ENCODE data around the gene GDPGP1. TPM values are rescaled to one million over a fixed set of nuclear protein-coding genes. Genes with fewer than 3 reads are reported as not detected.

GDPGP1 gene
- total RNA-seq, 1 experiment from 2014 or later, result 15.4 TPM

DNA sequence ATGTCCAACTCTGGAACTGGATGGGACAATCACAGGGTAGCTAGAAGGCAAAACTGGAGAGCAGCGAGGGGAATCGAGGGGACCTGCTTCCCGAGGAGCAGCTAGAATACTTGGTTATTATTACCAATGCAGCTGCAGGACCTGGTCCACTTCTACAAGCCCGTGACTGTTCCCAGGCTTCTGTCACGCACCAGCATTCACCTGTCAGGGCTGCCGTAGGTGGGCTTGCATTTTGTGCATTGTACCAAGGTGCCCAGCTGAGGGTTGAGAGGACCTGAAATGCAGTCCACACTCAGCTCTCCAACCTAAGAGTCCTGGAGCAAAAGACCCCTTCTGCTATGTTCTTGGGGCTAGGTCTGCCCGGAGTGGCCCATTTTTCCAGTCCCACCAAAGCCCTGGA, 30.5 kb upstream of the GDPGP1 start:
- Histone ChIP-seq H3K9me2 (ENCODE audit: insufficient read depth) (no peaks in the 10 kb centered on the region), H3K36me3 (ENCODE audit: control insufficient read depth in 1 of 2, insufficient read depth in 2 of 2, low read length in 2 of 2) (peaks cover 2 to 21% of the 10 kb centered on the region in 2 experiments; a peak in 3 of 4 replicates), H3K27me3 (ENCODE audit: insufficient read depth, low read length) (no peaks in the 10 kb centered on the region), H3K4me2 (ENCODE audit: low read length) (peak overlapping the region; percentile 94; the same call in 1 of the 2 replicates), H3K79me2 (ENCODE audit: insufficient read depth, low read length) (peaks cover 68% of the 10 kb centered on the region), H3K4me1 (ENCODE audit: control insufficient read depth in 1 of 2, insufficient read depth in 2 of 2, low read length in 2 of 2) (peaks cover 15 to 63% of the 10 kb centered on the region in 2 experiments; a peak in 3 of 4 replicates), H3K9ac (ENCODE audit: low read length) (no peak overlapping the region), H3K4me3 (replicated peaks in 1 of 2; ENCODE audit: low read depth in 1 of 2, low read length in 2 of 2) (peak overlapping the region; percentile 4 to 97; a peak in 2 of 4 replicates), H3K9me3 (ENCODE audit: control insufficient read depth in 1 of 2, insufficient read depth in 1 of 2, low read depth in 1 of 2, low read length in 2 of 2) (no peaks in the 10 kb centered on the region), H4K20me1 (ENCODE audit: insufficient read depth) (no peaks in the 10 kb centered on the region), H2AFZ (ENCODE audit: low read depth, low read length, poor library complexity, severe bottlenecking) (no peak overlapping the region), H3K27ac (ENCODE audit: low read depth, low read length) (no peak overlapping the region)
- DNase-seq (ENCODE audit: low read depth, low spot score), result no peak
- no TSS peak for BruUV-seq (replicated peaks)
- RAD21 ChIA-PET (ENCODE audit: low non-redundant PET in 1 of 2, low total read pairs in 2 of 2, uncharacterized antibody in 2 of 2, unreplicated experiment in 2 of 2), result no interaction called here
- POLR2A ChIA-PET, result no interaction called here
- CTCF ChIA-PET, result interaction anchor here (1.3 kb wide), 1 partner anchor 11 kb away, joined by 6 read pairs; no protein-coding TSS in a partner anchor
- TF ChIP-seq POLR2AphosphoS5 (IDR thresholded peaks at IDR 0.05; ENCODE audit: low read depth, low read length) (peak; percentile 29; the same call in 1 of the 2 replicates), SRF (IDR thresholded peaks at IDR 0.05; ENCODE audit: low read depth) (no peak), ZFX (IDR thresholded peaks at IDR 0.05) (no peak)
- TF ChIP-seq, protein P1, sequence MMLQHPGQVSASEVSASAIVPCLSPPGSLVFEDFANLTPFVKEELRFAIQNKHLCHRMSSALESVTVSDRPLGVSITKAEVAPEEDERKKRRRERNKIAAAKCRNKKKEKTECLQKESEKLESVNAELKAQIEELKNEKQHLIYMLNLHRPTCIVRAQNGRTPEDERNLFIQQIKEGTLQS (IDR thresholded peaks at IDR 0.05), result no peak
- intact Hi-C loops (cut with micrococcal nuclease), result no loop called here
- no peak for ATAC-seq

DNA sequence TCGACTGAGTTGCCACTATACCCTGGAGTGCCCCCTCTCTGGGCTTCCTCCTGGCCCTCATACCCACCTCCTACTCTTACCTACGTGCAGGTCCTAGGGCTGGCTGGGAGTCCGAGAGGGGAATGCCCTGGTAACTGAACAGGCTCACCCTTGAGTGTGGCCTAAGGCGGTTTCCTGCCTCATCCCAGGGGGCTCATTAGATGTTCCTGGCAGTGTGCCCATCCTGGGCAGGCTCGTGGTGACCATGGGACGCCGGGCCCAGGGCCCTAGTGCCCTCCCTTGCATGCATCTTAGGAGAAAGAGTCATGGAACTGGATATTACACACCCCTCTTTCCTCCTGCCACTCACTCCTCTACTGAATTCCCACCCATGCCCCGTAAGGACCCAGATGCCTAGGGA, 30.1 kb upstream of the GDPGP1 start:
- H3K27ac ChIP-seq (ENCODE audit: low read depth, low read length), result no peak overlapping the region
- H3K9ac ChIP-seq (ENCODE audit: low read length), result no peak overlapping the region
- H3K9me2 ChIP-seq (ENCODE audit: insufficient read depth), result no peaks in the 10 kb centered on the region
- TF ChIP-seq YY1 (IDR thresholded peaks at IDR 0.05; ENCODE audit: extremely low read depth, insufficient replicate concordance, low read depth, low read length), result no peak
- TF ChIP-seq JUND (IDR thresholded peaks at IDR 0.05), result no peak
- TF ChIP-seq POLR2AphosphoS5 (IDR thresholded peaks at IDR 0.05; ENCODE audit: low read depth, low read length), result peak; percentile 1; the same call in 1 of the 2 replicates
- TF ChIP-seq, protein P1 (IDR thresholded peaks at IDR 0.05), result no peak
- TF ChIP-seq SRF (IDR thresholded peaks at IDR 0.05; ENCODE audit: low read depth), result no peak
- TF ChIP-seq SIN3A (IDR thresholded peaks at IDR 0.05; ENCODE audit: low read depth), result no peak
- no peak for TF ChIP-seq ZFX (IDR thresholded peaks at IDR 0.05)
- TF ChIP-seq POLR2A (IDR thresholded peaks at IDR 0.05; ENCODE audit: borderline replicate concordance, extremely low read depth, insufficient read depth, insufficient read length), result no peak
- peaks cover 73% of the 10 kb centered on the region for H3K79me2 ChIP-seq (ENCODE audit: insufficient read depth, low read length)
- ChIA-PET POLR2A (no interaction called here), RAD21 (ENCODE audit: low non-redundant PET in 1 of 2, low total read pairs in 2 of 2, uncharacterized antibody in 2 of 2, unreplicated experiment in 2 of 2) (no interaction called here), CTCF (interaction anchor here (1.3 kb wide), 1 partner anchor 11 kb away, joined by 6 read pairs; no protein-coding TSS in a partner anchor)
- ATAC-seq (no peak), DNase-seq (ENCODE audit: low read depth, low spot score) (no peak)
- no TSS peak for BruUV-seq (replicated peaks)
- H2AFZ ChIP-seq (ENCODE audit: low read depth, low read length, poor library complexity, severe bottlenecking), result no peak overlapping the region
- H3K36me3 ChIP-seq (ENCODE audit: control insufficient read depth in 1 of 2, insufficient read depth in 2 of 2, low read length in 2 of 2), result peaks cover 2 to 21% of the 10 kb centered on the region in 2 experiments; a peak in 3 of 4 replicates
- H3K4me1 ChIP-seq (ENCODE audit: control insufficient read depth in 1 of 2, insufficient read depth in 2 of 2, low read length in 2 of 2), result peaks cover 15 to 63% of the 10 kb centered on the region in 2 experiments; a peak in 3 of 4 replicates
- H4K20me1 ChIP-seq (ENCODE audit: insufficient read depth), result no peaks in the 10 kb centered on the region
- intact Hi-C loops (cut with micrococcal nuclease), result no loop called here
- H3K9me3 ChIP-seq (ENCODE audit: control insufficient read depth in 1 of 2, insufficient read depth in 1 of 2, low read depth in 1 of 2, low read length in 2 of 2), result no peaks in the 10 kb centered on the region
- peak overlapping the region; percentile 94; the same call in 1 of the 2 replicates for H3K4me2 ChIP-seq (ENCODE audit: low read length)
- no peaks in the 10 kb centered on the region for H3K27me3 ChIP-seq (ENCODE audit: insufficient read depth, low read length)
- H3K4me3 ChIP-seq (replicated peaks in 1 of 2; ENCODE audit: low read depth in 1 of 2, low read length in 2 of 2), result no peak overlapping the region

Data from HCT116 (cell line).